ENCODE data around the gene CADPS2. TPM values are rescaled to one million over a fixed set of nuclear protein-coding genes. Genes with fewer than 3 reads are reported as not detected.

Gene CADPS2
- total RNA-seq, 2 donors from 2014 or later: 31.9 to 63.9 TPM

GRCh38 chr7:122300211-122300932 is 585.9 kb downstream of the CADPS2 start:
- TF ChIP-seq CTCF (IDR thresholded peaks at IDR 0.05) (no peak), POLR2A (IDR thresholded peaks at IDR 0.05) (no peak)
- Histone ChIP-seq H3K4me3 (no peak overlapping the region), H3K27me3 (peaks cover 0 to 46% of the 10 kb centered on the region in 2 donors), H3K27ac (no peak overlapping the region), H3K9me3 (no peaks in the 10 kb centered on the region), H3K36me3 (replicated peaks in 1 of 2; ENCODE audit: insufficient read depth in 1 of 2, low read depth in 2 of 2) (no peaks in the 10 kb centered on the region), H3K4me1 (peaks cover 33% of the 10 kb centered on the region)
- ATAC-seq (no peak), DNase-seq (peak in 1 of 4 donors; percentile 26)
- 5 to 11% methylated on average over 18 to 38 of the region's 43 CpGs for WGBS, 2 donors
- intact Hi-C loops (cut with DNase I): no loop called here

- WGBS, 2 donors: 9 to 14% methylated on average over 16 to 32 of the region's 32 CpGs
- DNase-seq: no peak
- Histone ChIP-seq H3K4me3 (no peak overlapping the region), H3K27me3 (peaks cover 0 to 42% of the 10 kb centered on the region in 2 donors), H3K9me3 (no peaks in the 10 kb centered on the region), H3K36me3 (replicated peaks in 1 of 2; ENCODE audit: insufficient read depth in 1 of 2, low read depth in 2 of 2) (no peaks in the 10 kb centered on the region), H3K4me1 (peaks cover 27% of the 10 kb centered on the region), H3K27ac (no peak overlapping the region)
- TF ChIP-seq POLR2A (IDR thresholded peaks at IDR 0.05) (no peak), CTCF (IDR thresholded peaks at IDR 0.05) (no peak)
- ATAC-seq: no peak
- intact Hi-C loops (cut with DNase I): no loop called here
Measured at GRCh38 chr7:122299624-122300210, 586.5 kb downstream of the CADPS2 start.

- no peak for ATAC-seq
- H3K36me3 ChIP-seq (replicated peaks in 1 of 2; ENCODE audit: insufficient read depth in 1 of 2, low read depth in 2 of 2): no peaks in the 10 kb centered on the region
- H3K9me3 ChIP-seq: no peaks in the 10 kb centered on the region
- intact Hi-C loops (cut with DNase I): no loop called here
- no peak overlapping the region for H3K27ac ChIP-seq
- TF ChIP-seq CTCF (IDR thresholded peaks at IDR 0.05) (no peak), POLR2A (IDR thresholded peaks at IDR 0.05) (no peak)
- peaks cover 0 to 37% of the 10 kb centered on the region in 2 donors for H3K27me3 ChIP-seq
- H3K4me1 ChIP-seq: peaks cover 16% of the 10 kb centered on the region
- 52 to 58% methylated on average over 2 of the region's 2 CpGs for WGBS, 2 donors
- no peak for DNase-seq
- H3K4me3 ChIP-seq: no peak overlapping the region
Measured at GRCh38 chr7:122298618-122299017, 587.6 kb downstream of the CADPS2 start.

- Histone ChIP-seq H3K4me1 (peaks cover 15% of the 10 kb centered on the region), H3K27me3 (peaks cover 0 to 36% of the 10 kb centered on the region in 2 donors), H3K4me3 (no peak overlapping the region), H3K36me3 (replicated peaks in 1 of 2; ENCODE audit: insufficient read depth in 1 of 2, low read depth in 2 of 2) (no peaks in the 10 kb centered on the region), H3K27ac (no peak overlapping the region), H3K9me3 (no peaks in the 10 kb centered on the region)
- no peak for ATAC-seq
- no peak for DNase-seq
- TF ChIP-seq CTCF (IDR thresholded peaks at IDR 0.05) (no peak), POLR2A (IDR thresholded peaks at IDR 0.05) (no peak)
- intact Hi-C loops (cut with DNase I): no loop called here
- 55 to 59% methylated on average over 2 of the region's 2 CpGs for WGBS, 2 donors
Measured at GRCh38 chr7:122298131-122298530, 588.1 kb downstream of the CADPS2 start.

All from body of pancreas (tissue), 4 donors.